Aorta (tissue), 5 donors: ENCODE measurements around the gene CAMK2D. TPM values are rescaled to one million over a fixed set of nuclear protein-coding genes. Genes with fewer than 3 reads are reported as not detected.

ENCODE experiments used
- ATAC-seq: fragments of 200-7000 bp; cut with Tn5 transposase; one replicate; pipeline ENCODE4 v1.9.1; 2022; ENCODE audit warnings: moderate library complexity; ENCODE audit not compliant: low FRiP score
- DNase-seq, 2 donors: peaks; one replicate each; pipeline ENCODE4 v3.0.0-alpha.2; 2020
- H3K27ac ChIP-seq, 2 donors: one replicate each; pipeline ENCODE4 v1.5.1; 2013; ENCODE audit warnings: low read length in 2 of 2, mild to moderate bottlenecking in 2 of 2, moderate library complexity in 2 of 2, control low read depth in 1 of 2, inconsistent platforms in 1 of 2, low read depth in 1 of 2
- H3K27me3 ChIP-seq, 2 donors: one replicate each; pipeline ENCODE4 v1.6.1; 2013; ENCODE audit warnings: control low read depth in 1 of 2, low read length in 1 of 2, mild to moderate bottlenecking in 1 of 2, moderate library complexity in 1 of 2; ENCODE audit not compliant: insufficient read depth in 2 of 2, control insufficient read depth in 1 of 2
- H3K36me3 ChIP-seq, 2 donors: one replicate each; pipeline ENCODE4 v1.6.1; 2013; ENCODE audit warnings: control low read depth in 1 of 2, low read length in 1 of 2, mild to moderate bottlenecking in 1 of 2; ENCODE audit not compliant: insufficient read depth in 2 of 2, control insufficient read depth in 1 of 2
- H3K4me1 ChIP-seq, 2 donors: one replicate each; pipeline ENCODE4 v1.6.1; 2013; ENCODE audit warnings: low read length in 2 of 2, control low read depth in 1 of 2, mild to moderate bottlenecking in 1 of 2, moderate library complexity in 1 of 2; ENCODE audit not compliant: insufficient read depth in 2 of 2, control insufficient read depth in 1 of 2
- H3K4me3 ChIP-seq, 2 donors: one replicate each; pipeline ENCODE4 v1.5.1; 2013; ENCODE audit warnings: low read length in 2 of 2, control low read depth in 1 of 2, mild to moderate bottlenecking in 1 of 2
- H3K9me3 ChIP-seq: one replicate; pipeline ENCODE4 v1.6.1; 2013; ENCODE audit warnings: mild to moderate bottlenecking, low read length; ENCODE audit not compliant: control insufficient read depth
- WGBS, 2 donors: extraction: QIAGEN DNeasy Blood & Tissue Kit; methylation state at CpG; one replicate each; pipeline ENCODE4 v1.1.7; 2013; 5-methylcytosine and 5-hydroxymethylcytosine counted together
- intact Hi-C, 2 donors: fragments of 100-400 bp; cut with DNase I; formaldehyde crosslinking; loops; one replicate each; pipeline versions ENCODE4 v1.14.2 to v1.15.0; 2022
- polyA plus RNA-seq, 2 donors: library from polyadenylated mRNA; stranded (reverse); fragments of 200-250 nt; gene quantifications; one replicate each; pipeline ENCODE4 v1.2.3, GENCODE V29; 2013
- total RNA-seq, 2 donors: library from RNA; stranded (reverse); fragmentation: NEBNext Ultra II Directional; extraction: Animal tissue kit (Norgen Biotek cat#: 25700); gene quantifications; one replicate each; pipeline ENCODE4 v1.2.1, GENCODE V29; 2021
- donor health status: healthy with polysubstance abuse.
- donor health status: Bipolar disorder and iron deficiency.
- donor health status: DM: no; HTN: no; CAD: no.
- donor health status: DM: no; HTN: no; CAD: no.
- donor health status: DM: yes; HTN: yes; CAD: no.

Gene CAMK2D
- total and polyA plus RNA-seq, 4 donors, result 18.7 to 71.8 (median 37.7) TPM

DNA sequence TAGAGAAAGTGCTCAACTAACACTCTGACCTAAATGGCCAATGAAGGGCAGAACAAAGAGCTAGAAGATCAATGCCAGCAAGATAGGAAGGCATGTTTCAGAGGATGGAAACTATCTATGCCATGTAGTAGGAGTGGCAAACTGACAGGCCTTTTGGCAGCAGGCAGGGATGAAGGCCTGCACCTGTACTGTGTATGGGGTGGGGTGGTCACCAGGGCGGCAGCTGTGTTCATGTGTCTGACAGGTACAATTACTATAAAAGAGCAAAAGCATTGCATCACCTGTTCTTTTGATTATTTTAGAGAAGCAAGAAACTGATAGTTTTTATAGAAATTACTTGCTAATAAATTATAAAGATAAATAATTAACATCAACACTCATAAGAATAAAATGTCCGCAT is 239.1 kb downstream of the CAMK2D start:
- DNase-seq (no peak), ATAC-seq (no peak)
- H3K4me1 ChIP-seq, result no peaks in the 10 kb centered on the region
- H3K36me3 ChIP-seq, result peaks cover 0 to 3% of the 10 kb centered on the region in 2 donors
- 96 to 97% methylated on average over 2 of the region's 2 CpGs for WGBS, 2 donors
- no peak overlapping the region for H3K4me3 ChIP-seq
- intact Hi-C loops, result no loop called here
- H3K9me3 ChIP-seq, result no peaks in the 10 kb centered on the region
- no peak overlapping the region for H3K27ac ChIP-seq
- no peaks in the 10 kb centered on the region for H3K27me3 ChIP-seq

DNA sequence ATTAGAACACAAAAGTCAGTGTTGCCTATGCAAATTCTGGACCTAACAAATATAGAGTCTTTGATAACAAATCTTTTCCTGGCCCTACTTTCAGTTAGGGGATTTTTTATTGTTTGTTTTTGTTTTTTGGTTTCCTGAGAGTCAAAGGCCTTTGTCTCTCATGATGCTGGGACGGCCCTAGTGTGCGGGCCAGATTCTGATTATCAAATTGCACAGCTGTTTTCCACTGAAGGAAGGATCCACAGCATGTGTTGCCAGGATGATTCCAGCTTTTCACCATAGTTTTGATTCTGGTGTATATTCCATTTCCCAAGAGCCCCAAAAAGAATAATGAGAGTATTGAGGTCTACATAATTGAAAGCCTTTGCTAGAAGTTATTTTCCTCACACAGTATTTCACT is 248.2 kb downstream of the CAMK2D start:
- intact Hi-C loops, result no loop called here
- Histone ChIP-seq H3K36me3 (no peaks in the 10 kb centered on the region), H3K4me3 (no peak overlapping the region), H3K27me3 (no peaks in the 10 kb centered on the region), H3K4me1 (no peaks in the 10 kb centered on the region), H3K27ac (no peak overlapping the region), H3K9me3 (no peaks in the 10 kb centered on the region)
- DNase-seq, result no peak
- WGBS, 2 donors, result 97 to 98% methylated on average over 2 of the region's 2 CpGs
- no peak for ATAC-seq

DNA sequence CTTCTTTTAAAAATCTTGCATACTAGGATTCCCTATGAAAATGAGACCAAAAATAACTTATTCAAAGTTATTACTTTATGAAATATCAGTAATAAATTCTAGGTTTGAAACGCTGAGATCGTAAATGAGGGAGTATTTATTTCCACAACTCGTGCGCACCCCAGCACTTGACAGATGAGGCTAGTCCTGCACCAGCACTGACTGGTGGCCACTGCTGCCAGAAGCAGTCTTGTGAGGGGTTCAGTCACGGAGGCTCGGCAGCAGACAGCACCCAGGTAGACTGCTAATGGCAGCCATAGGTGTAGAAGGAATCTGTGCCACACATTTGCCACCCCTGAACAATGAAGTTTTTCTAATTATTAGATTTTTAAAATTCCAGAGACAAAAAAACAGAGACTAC is 248.7 kb downstream of the CAMK2D start:
- Histone ChIP-seq H3K27ac (no peak overlapping the region), H3K36me3 (no peaks in the 10 kb centered on the region), H3K9me3 (no peaks in the 10 kb centered on the region), H3K4me1 (no peaks in the 10 kb centered on the region), H3K27me3 (no peaks in the 10 kb centered on the region), H3K4me3 (no peak overlapping the region)
- no peak for DNase-seq
- intact Hi-C loops, result no loop called here
- ATAC-seq, result no peak
- WGBS, 2 donors, result 98 to 99% methylated on average over 6 of the region's 6 CpGs

DNA sequence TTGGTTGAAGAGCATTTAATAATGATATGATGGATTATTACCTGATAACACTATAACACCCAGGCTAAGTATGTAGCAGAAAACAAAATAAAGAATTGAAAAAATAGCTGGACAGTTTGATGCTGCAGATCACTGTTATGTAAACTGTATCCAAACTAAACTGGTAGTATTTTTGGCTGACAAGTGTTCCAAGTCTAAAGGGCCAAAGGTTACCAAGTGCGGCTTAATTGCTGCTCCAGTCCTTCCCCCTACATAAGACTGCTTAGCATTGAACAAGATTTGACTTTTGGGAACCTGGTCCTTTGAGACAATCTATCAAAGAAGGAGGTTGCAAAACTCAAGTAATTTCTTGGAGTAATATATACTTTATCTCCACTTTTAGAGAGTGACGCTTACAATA is 249.6 kb downstream of the CAMK2D start:
- intact Hi-C loops, result no loop called here
- no peaks in the 10 kb centered on the region for H3K4me1 ChIP-seq
- no peaks in the 10 kb centered on the region for H3K27me3 ChIP-seq
- no peaks in the 10 kb centered on the region for H3K9me3 ChIP-seq
- ATAC-seq (no peak), DNase-seq (no peak)
- no peak overlapping the region for H3K4me3 ChIP-seq
- no peak overlapping the region for H3K27ac ChIP-seq
- WGBS, 2 donors, result 89 to 92% methylated on average over 2 of the region's 2 CpGs
- H3K36me3 ChIP-seq, result no peaks in the 10 kb centered on the region

DNA sequence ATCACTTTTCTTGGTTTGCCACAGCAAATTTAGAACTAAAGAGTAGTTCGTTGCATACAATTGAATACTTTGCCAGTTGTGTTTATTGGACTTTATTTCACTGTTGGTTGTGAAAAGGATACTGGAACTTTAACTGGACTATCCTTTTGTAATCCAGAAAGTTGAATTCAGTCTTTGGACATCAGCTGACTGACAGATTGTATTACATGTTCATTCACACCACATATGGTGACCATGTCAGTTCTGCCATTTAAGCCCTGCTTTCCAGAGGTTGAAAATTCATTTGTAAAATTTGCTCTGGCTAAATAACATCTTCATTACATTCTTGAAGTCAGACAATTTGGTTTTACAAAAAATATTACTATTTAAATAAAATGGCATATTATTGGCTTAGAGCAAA is 251.7 kb downstream of the CAMK2D start:
- no peak overlapping the region for H3K4me3 ChIP-seq
- no peaks in the 10 kb centered on the region for H3K9me3 ChIP-seq
- H3K36me3 ChIP-seq, result no peaks in the 10 kb centered on the region
- H3K4me1 ChIP-seq, result peaks cover 0 to 2% of the 10 kb centered on the region in 2 donors
- H3K27ac ChIP-seq, result no peak overlapping the region
- ATAC-seq, result no peak
- H3K27me3 ChIP-seq, result no peaks in the 10 kb centered on the region
- intact Hi-C loops, result no loop called here
- 86 to 94% methylated on average over 1 of the region's 1 CpG for WGBS, 2 donors
- DNase-seq, result no peak

DNA sequence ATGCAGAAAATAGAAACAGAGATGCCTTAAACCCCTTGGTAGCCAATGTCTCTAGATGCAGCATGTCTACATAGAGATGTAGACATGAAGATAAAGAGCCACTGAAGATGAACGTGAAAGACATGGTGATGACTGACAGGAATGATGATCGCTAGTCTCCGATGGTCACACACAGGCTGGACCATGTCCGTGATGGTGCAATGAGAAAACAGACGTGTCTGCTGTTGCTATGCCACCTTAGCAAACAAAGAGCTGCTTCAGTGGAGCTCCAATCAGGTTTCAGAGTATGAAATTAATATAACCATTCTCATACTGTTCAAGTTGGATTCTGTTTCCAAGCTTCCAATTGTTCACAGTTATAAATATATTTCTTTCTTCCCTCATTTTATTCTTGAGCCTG is 256.5 kb downstream of the CAMK2D start:
- no peak overlapping the region for H3K4me3 ChIP-seq
- H3K36me3 ChIP-seq, result no peaks in the 10 kb centered on the region
- H3K27me3 ChIP-seq, result no peaks in the 10 kb centered on the region
- intact Hi-C loops, result no loop called here
- WGBS, 2 donors, result 91 to 92% methylated on average over 5 of the region's 5 CpGs
- H3K27ac ChIP-seq, result no peak overlapping the region
- no peaks in the 10 kb centered on the region for H3K9me3 ChIP-seq
- ATAC-seq (no peak), DNase-seq (no peak)
- peaks cover 0 to 2% of the 10 kb centered on the region in 2 donors for H3K4me1 ChIP-seq

DNA sequence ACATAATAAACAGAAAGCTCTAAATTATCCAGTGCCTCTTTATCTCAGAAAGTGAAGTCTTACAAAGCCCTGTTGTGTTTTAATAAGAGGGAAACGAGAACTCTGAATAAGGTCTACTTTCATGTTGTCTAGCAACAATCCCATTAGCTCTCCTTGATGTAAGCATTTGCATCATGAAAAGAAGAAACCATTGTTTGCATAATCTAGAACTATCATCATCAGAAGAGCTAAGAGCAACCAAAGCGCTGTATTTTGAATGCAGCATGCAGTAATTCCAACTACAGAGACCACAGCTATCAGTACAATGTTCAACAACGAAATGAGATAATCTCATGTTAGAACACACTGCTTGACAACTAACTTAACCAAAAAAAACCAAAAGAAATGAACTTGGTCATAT is 257.1 kb downstream of the CAMK2D start:
- Histone ChIP-seq H3K9me3 (no peaks in the 10 kb centered on the region), H3K4me3 (no peak overlapping the region), H3K4me1 (peaks cover 0 to 2% of the 10 kb centered on the region in 2 donors), H3K27ac (no peak overlapping the region), H3K27me3 (no peaks in the 10 kb centered on the region), H3K36me3 (no peaks in the 10 kb centered on the region)
- ATAC-seq (no peak), DNase-seq (no peak)
- 93% methylated on average over 3 of the region's 3 CpGs for WGBS, 2 donors
- intact Hi-C loops, result no loop called here

DNA sequence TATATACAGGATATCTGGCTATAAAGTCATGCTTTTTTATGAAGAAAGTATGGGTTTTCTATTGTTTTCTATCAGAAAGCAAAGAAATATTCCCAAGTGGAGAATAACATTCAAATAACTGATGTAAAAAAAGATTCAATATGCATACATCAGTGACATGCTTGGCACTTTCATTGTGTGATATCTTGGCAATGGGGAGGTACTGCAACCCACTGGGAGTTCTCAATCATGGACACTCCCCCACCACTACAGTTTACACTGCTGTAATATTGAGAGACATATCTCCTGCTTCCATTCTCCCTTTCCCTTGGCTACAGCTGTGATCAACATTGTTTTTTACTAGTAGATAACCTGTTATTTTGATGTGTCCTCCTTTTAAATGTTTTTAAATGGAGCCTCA is 257.8 kb downstream of the CAMK2D start:
- ATAC-seq, result no peak

DNA sequence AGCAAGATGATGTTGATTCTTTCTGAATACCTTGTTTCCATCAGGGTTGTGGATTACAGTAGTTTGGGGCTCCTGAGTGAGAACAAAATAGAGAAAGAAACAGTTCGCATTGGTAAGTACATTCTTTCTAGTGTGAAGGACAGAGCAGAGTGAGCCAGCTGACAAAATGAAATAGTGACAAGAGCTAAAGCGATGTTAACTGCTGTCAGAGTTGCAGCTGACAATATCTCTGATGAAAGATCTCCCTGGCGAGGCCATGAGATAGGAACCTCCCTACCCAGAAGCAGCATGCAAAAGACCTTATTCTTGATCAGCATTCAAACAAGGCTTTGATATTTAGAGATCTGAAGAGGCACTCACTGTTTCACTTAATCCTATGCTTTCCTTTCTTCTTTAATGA is 258.6 kb downstream of the CAMK2D start:
- Histone ChIP-seq H3K36me3 (no peaks in the 10 kb centered on the region), H3K27ac (no peak overlapping the region), H3K4me3 (no peak overlapping the region), H3K4me1 (peaks cover 0 to 2% of the 10 kb centered on the region in 2 donors), H3K9me3 (no peaks in the 10 kb centered on the region), H3K27me3 (no peaks in the 10 kb centered on the region)
- no peak for DNase-seq
- ATAC-seq, result no peak
- intact Hi-C loops, result no loop called here
- 98 to 100% methylated on average over 3 of the region's 3 CpGs for WGBS, 2 donors

More for the DNA sequence above, 257.8 kb downstream of the CAMK2D start:
- intact Hi-C loops, result no loop called here
- Histone ChIP-seq H3K27me3 (no peaks in the 10 kb centered on the region), H3K9me3 (no peaks in the 10 kb centered on the region), H3K4me3 (no peak overlapping the region), H3K4me1 (peaks cover 0 to 2% of the 10 kb centered on the region in 2 donors), H3K27ac (no peak overlapping the region), H3K36me3 (no peaks in the 10 kb centered on the region)
- no peak for DNase-seq
